Measurements from ENCODE around the gene CFAP299. TPM values are rescaled to one million over a fixed set of nuclear protein-coding genes. Genes with fewer than 3 reads are reported as not detected.

Gene CFAP299
- polyA plus RNA-seq, 1 experiment: 1.4 TPM

DNA sequence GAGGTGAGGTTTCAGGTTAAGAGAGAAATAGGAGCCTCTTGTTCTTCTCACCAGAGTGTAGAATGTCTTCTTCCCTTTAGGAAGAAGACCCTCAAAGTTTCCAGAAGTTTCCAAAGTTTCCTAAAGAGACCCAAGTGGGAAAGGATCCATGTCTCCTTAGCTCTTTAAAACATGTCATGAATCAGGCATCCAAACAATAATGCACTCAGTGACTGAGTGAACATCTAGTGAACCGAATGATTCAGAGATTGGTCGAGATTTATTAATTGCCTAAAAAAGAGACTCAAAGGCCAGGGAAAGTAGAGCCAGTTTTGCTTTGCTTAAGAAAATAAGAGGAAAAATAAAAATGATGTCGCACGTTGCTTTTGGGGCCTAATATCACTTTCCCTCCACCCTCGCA is 39.7 kb upstream of the CFAP299 start:
- no peaks in the 10 kb centered on the region for H3K9me3 ChIP-seq (ENCODE audit: control insufficient read depth, insufficient read depth, low read length)
- no peak for DNase-seq (ENCODE audit: low read depth, low spot score)
- CTCF ChIA-PET: interaction anchor here (1.4 kb wide), 1 partner anchor 9 kb away, joined by 3 read pairs; no protein-coding TSS in a partner anchor
- no peak overlapping the region for H3K4me3 ChIP-seq (ENCODE audit: low read depth, low read length)
- H3K27me3 ChIP-seq (ENCODE audit: control insufficient read depth, insufficient read depth, low read length): no peaks in the 10 kb centered on the region
- POLR2A ChIA-PET: interaction anchor here (0.8 to 1.1 kb wide), 2 partner anchors 12 to 54 kb away, joined by 3 read pairs; no protein-coding TSS in a partner anchor
- no peak overlapping the region for H3K27ac ChIP-seq (ENCODE audit: low read depth, low read length)
- TF ChIP-seq, protein P1, sequence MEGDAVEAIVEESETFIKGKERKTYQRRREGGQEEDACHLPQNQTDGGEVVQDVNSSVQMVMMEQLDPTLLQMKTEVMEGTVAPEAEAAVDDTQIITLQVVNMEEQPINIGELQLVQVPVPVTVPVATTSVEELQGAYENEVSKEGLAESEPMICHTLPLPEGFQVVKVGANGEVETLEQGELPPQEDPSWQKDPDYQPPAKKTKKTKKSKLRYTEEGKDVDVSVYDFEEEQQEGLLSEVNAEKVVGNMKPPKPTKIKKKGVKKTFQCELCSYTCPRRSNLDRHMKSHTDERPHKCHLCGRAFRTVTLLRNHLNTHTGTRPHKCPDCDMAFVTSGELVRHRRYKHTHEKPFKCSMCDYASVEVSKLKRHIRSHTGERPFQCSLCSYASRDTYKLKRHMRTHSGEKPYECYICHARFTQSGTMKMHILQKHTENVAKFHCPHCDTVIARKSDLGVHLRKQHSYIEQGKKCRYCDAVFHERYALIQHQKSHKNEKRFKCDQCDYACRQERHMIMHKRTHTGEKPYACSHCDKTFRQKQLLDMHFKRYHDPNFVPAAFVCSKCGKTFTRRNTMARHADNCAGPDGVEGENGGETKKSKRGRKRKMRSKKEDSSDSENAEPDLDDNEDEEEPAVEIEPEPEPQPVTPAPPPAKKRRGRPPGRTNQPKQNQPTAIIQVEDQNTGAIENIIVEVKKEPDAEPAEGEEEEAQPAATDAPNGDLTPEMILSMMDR (IDR thresholded peaks at IDR 0.05; ENCODE audit: low read depth, low read length): no peak

DNA sequence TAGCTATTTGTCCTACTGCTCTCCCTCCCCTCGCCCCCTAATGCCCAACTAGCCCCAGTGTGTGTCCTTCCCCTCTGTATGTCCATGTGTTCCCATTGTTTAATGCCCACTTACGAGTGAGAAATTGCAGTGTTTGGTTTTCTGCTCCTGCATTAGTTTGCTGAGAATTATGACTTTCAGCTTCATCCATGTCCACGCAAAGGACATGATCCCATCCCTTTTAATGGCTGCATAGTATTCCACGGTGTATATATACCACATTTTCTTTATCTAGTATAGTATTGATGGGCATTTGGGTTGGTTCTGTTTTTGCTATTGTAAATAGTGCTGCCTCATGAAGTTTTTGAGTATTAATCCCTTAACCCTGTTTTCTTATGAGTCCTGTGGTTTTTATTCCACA is 33.6 kb upstream of the CFAP299 start:
- CTCF ChIA-PET: no interaction called here
- no peaks in the 10 kb centered on the region for H3K27me3 ChIP-seq (ENCODE audit: control insufficient read depth, insufficient read depth, low read length)
- H3K4me3 ChIP-seq (ENCODE audit: low read depth, low read length): no peak overlapping the region
- TF ChIP-seq, protein P1 (IDR thresholded peaks at IDR 0.05; ENCODE audit: low read depth, low read length): no peak
- POLR2A ChIA-PET: no interaction called here
- H3K27ac ChIP-seq (ENCODE audit: low read depth, low read length): no peak overlapping the region
- H3K9me3 ChIP-seq (ENCODE audit: control insufficient read depth, insufficient read depth, low read length): peaks cover 7% of the 10 kb centered on the region
- DNase-seq (ENCODE audit: low read depth, low spot score): no peak

DNA sequence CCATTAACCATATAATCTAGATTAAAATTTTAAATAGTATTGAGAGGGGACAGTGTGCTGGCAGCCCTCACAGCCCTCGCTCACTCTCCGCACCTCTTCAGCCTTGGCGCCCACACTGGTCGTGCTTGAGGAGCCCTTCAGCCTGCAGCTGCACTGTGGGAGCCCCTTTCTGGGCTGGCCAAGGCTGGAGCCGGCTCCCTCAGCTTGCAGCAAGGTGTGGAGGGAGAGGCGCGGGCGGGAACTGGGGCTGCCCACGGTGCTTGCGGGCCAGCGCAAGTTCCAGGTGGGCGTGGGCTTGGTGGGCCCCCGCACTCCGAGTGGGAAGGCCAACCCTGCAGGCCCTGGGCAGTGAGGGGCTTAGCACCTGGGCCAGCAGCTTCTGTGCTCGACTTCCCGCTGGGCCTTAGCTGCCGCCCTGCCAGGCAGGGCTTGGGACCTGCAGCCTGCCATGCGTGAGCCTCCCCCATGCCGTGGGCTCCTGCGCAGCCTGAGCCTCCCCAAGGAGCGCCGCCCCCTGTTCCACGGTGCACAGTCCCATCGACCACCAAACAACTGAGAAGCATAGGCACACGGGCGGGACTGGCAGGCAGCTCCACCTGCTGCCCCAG is 32.8 kb upstream of the CFAP299 start:
- TF ChIP-seq, protein P1 (IDR thresholded peaks at IDR 0.05; ENCODE audit: low read depth, low read length): no peak
- Histone ChIP-seq H3K27me3 (ENCODE audit: control insufficient read depth, insufficient read depth, low read length) (no peaks in the 10 kb centered on the region), H3K9me3 (ENCODE audit: control insufficient read depth, insufficient read depth, low read length) (peaks cover 7% of the 10 kb centered on the region), H3K4me3 (ENCODE audit: low read depth, low read length) (no peak overlapping the region), H3K27ac (ENCODE audit: low read depth, low read length) (no peak overlapping the region)
- ChIA-PET POLR2A (no interaction called here), CTCF (no interaction called here)
- no peak for DNase-seq (ENCODE audit: low read depth, low spot score)

DNA sequence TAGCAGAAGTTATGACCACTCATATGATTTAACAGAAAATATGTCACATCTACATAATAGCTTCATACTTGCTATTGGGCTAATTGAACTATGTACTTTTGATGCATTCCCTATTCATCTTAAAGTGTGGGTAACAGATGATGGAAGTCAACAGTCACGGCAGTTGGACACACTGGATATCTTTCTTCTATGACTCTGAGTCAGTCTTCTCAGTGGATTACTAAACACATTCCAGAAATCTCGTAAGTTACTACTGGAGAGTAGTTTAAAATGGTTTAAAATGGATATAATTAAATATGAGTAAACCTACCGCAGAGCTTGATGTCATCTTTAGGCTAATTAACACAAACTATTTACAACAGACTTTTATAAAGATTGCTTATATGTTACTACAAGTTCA is 30.1 kb upstream of the CFAP299 start:
- Histone ChIP-seq H3K4me3 (ENCODE audit: low read depth, low read length) (no peak overlapping the region), H3K27me3 (ENCODE audit: control insufficient read depth, insufficient read depth, low read length) (no peaks in the 10 kb centered on the region), H3K9me3 (ENCODE audit: control insufficient read depth, insufficient read depth, low read length) (peaks cover 7% of the 10 kb centered on the region), H3K27ac (ENCODE audit: low read depth, low read length) (no peak overlapping the region)
- TF ChIP-seq, protein P1 (IDR thresholded peaks at IDR 0.05; ENCODE audit: low read depth, low read length): no peak
- no peak for DNase-seq (ENCODE audit: low read depth, low spot score)
- ChIA-PET CTCF (interaction anchor here (0.6 to 1.2 kb wide), 3 partner anchors 9 to 103 kb away, joined by 3 to 5 read pairs (median 4); no protein-coding TSS in a partner anchor), POLR2A (no interaction called here)

DNA sequence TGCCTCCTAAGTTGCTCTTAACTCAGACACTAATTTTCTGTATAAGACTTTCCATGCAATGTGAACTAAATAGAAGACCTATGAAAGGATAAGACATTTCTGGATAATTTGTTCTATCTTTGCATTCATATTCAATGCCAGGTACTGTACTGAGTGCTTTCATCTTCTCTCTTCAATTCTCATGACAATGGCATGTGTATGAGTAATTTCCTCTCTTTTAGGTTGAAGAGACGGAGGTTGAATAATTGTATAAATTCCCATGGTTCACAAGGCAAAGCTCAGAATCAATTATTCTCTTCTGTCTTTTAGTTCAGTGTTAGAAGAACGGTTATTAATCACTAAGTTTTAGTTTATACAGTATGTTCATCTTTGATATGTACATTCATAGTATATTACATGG is 29.3 kb upstream of the CFAP299 start:
- Histone ChIP-seq H3K27me3 (ENCODE audit: control insufficient read depth, insufficient read depth, low read length) (no peaks in the 10 kb centered on the region), H3K9me3 (ENCODE audit: control insufficient read depth, insufficient read depth, low read length) (peaks cover 7% of the 10 kb centered on the region), H3K27ac (ENCODE audit: low read depth, low read length) (no peak overlapping the region), H3K4me3 (ENCODE audit: low read depth, low read length) (no peak overlapping the region)
- ChIA-PET POLR2A (no interaction called here), CTCF (interaction anchor here (0.6 to 1.2 kb wide), 2 partner anchors 29 to 104 kb away, joined by 3 to 5 read pairs; partner anchors contain the start of gene CFAP299)
- DNase-seq (ENCODE audit: low read depth, low spot score): no peak
- TF ChIP-seq, protein P1 (IDR thresholded peaks at IDR 0.05; ENCODE audit: low read depth, low read length): no peak
